ENCODE data around the gene TTL.

DNA sequence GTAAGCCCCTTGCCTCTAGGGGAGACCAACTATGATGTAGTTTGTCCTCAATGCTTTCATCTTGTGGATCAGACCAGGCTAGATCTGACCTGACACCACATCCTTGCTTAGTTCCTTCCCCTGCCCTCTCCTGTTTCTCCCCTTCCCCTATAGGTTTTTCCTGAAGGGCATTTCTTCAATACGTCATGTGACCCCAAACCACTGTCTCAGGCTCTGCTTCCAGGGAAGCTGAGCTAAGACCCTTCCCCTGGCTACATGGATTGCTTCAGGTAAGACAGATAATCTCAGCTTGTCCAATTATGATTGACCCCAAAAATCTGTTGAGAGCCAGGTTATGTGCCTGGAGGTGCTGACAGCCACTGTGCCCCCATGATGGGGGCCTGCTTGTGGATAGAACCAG is 22.6 kb upstream of the TTL start:
- TF ChIP-seq CTCF (IDR thresholded peaks at IDR 0.05) (no peak), POLR2A (IDR thresholded peaks at IDR 0.05) (no peak)

Data from esophagus squamous epithelium (tissue), 4 donors.